ENCODE results near the gene METTL25.

GRCh38 chr12:82475211-82475610 lies 116.9 kb downstream of the METTL25 start:
- TF ChIP-seq CTCF (IDR thresholded peaks at IDR 0.05; ENCODE audit: insufficient read depth, low read length, poor library complexity, severe bottlenecking) (no peak), EZH2phosphoT487 (conservative IDR thresholded peaks at IDR 0.05; ENCODE audit: low read length) (no peak)
